Measurements from ENCODE around the gene TERB1.
A peak's percentile ranks its signal among the peaks of the same experiment; 100 is the strongest.

TERB1 gene

GRCh38 chr16:66846831-66847230 lies 45.4 kb upstream of the TERB1 start:
- Histone ChIP-seq H3K4me1 (ENCODE audit: control extremely low read depth in 1 of 4, control insufficient read depth in 4 of 4, insufficient read depth in 4 of 4, low read length in 3 of 4) (peaks cover 0 to 14% (median 11%) of the 10 kb centered on the region in 4 experiments), H3K36me3 (ENCODE audit: control insufficient read depth in 4 of 4, insufficient read depth in 4 of 4, low read length in 3 of 4) (no peaks in the 10 kb centered on the region), H3K27me3 (replicated peaks in 2 of 5; ENCODE audit: control insufficient read depth in 4 of 5, insufficient read depth in 5 of 5, low read length in 4 of 5) (peaks cover 0 to 43% (median 25%) of the 10 kb centered on the region in 5 experiments), H3K4me3 (ENCODE audit: control insufficient read depth in 1 of 7, extremely low read depth in 1 of 7, insufficient read depth in 4 of 7, low read depth in 2 of 7, low read length in 6 of 7) (no peak overlapping the region), H3K9me3 (ENCODE audit: control extremely low read depth in 1 of 5, control insufficient read depth in 4 of 5, insufficient read depth in 2 of 5, low read depth in 1 of 5, low read length in 4 of 5) (no peaks in the 10 kb centered on the region), H3K27ac (ENCODE audit: insufficient read depth in 1 of 2, low read depth in 1 of 2, low read length in 2 of 2, poor library complexity in 1 of 2, severe bottlenecking in 2 of 2) (no peak overlapping the region)
- ChIA-PET POLR2A (interaction anchor here (0.6 kb wide), 2 partner anchors 606 to 934 kb away, joined by 3 read pairs; no protein-coding TSS in a partner anchor), CTCF (interaction anchor here (1.7 to 10.4 kb wide), 4 partner anchors 14 to 20 kb away, joined by 5 to 67 read pairs (median 8); partner anchors contain the start of gene NAE1)
- WGBS (ENCODE audit: insufficient coverage): 98% methylated on average over 4 of the region's 6 CpGs
- no peak for DNase-seq

GRCh38 chr16:66846266-66846665 lies 44.9 kb upstream of the TERB1 start:
- WGBS (ENCODE audit: insufficient coverage): 100% methylated on average over 1 of the region's 1 CpG
- Histone ChIP-seq H3K4me1 (ENCODE audit: control extremely low read depth in 1 of 4, control insufficient read depth in 4 of 4, insufficient read depth in 4 of 4, low read length in 3 of 4) (peaks cover 0 to 14% (median 11%) of the 10 kb centered on the region in 4 experiments), H3K27ac (ENCODE audit: insufficient read depth in 1 of 2, low read depth in 1 of 2, low read length in 2 of 2, poor library complexity in 1 of 2, severe bottlenecking in 2 of 2) (no peak overlapping the region), H3K4me3 (ENCODE audit: control insufficient read depth in 1 of 7, extremely low read depth in 1 of 7, insufficient read depth in 4 of 7, low read depth in 2 of 7, low read length in 6 of 7) (no peak overlapping the region), H3K27me3 (replicated peaks in 2 of 5; ENCODE audit: control insufficient read depth in 4 of 5, insufficient read depth in 5 of 5, low read length in 4 of 5) (peaks cover 0 to 43% (median 26%) of the 10 kb centered on the region in 5 experiments), H3K36me3 (ENCODE audit: control insufficient read depth in 4 of 4, insufficient read depth in 4 of 4, low read length in 3 of 4) (no peaks in the 10 kb centered on the region), H3K9me3 (ENCODE audit: control extremely low read depth in 1 of 5, control insufficient read depth in 4 of 5, insufficient read depth in 2 of 5, low read depth in 1 of 5, low read length in 4 of 5) (no peaks in the 10 kb centered on the region)
- CTCF ChIA-PET: interaction anchor here (1.7 to 10.4 kb wide), 4 partner anchors 14 to 21 kb away, joined by 5 to 67 read pairs (median 8); partner anchors contain the start of gene NAE1
- no peak for DNase-seq
- POLR2A ChIA-PET: interaction anchor here (0.6 kb wide), 2 partner anchors 606 to 934 kb away, joined by 3 read pairs; no protein-coding TSS in a partner anchor

GRCh38 chr16:66845791-66846221 lies 44.4 kb upstream of the TERB1 start:
- Histone ChIP-seq H3K27me3 (replicated peaks in 2 of 5; ENCODE audit: control insufficient read depth in 4 of 5, insufficient read depth in 5 of 5, low read length in 4 of 5) (peaks cover 0 to 43% (median 26%) of the 10 kb centered on the region in 5 experiments), H3K4me1 (ENCODE audit: control extremely low read depth in 1 of 4, control insufficient read depth in 4 of 4, insufficient read depth in 4 of 4, low read length in 3 of 4) (peaks cover 0 to 14% (median 11%) of the 10 kb centered on the region in 4 experiments), H3K27ac (ENCODE audit: insufficient read depth in 1 of 2, low read depth in 1 of 2, low read length in 2 of 2, poor library complexity in 1 of 2, severe bottlenecking in 2 of 2) (no peak overlapping the region), H3K36me3 (ENCODE audit: control insufficient read depth in 4 of 4, insufficient read depth in 4 of 4, low read length in 3 of 4) (no peaks in the 10 kb centered on the region), H3K4me3 (ENCODE audit: control insufficient read depth in 1 of 7, extremely low read depth in 1 of 7, insufficient read depth in 4 of 7, low read depth in 2 of 7, low read length in 6 of 7) (no peak overlapping the region), H3K9me3 (ENCODE audit: control extremely low read depth in 1 of 5, control insufficient read depth in 4 of 5, insufficient read depth in 2 of 5, low read depth in 1 of 5, low read length in 4 of 5) (no peaks in the 10 kb centered on the region)
- POLR2A ChIA-PET: no interaction called here
- DNase-seq: no peak
- 82% methylated on average over 6 of the region's 9 CpGs for WGBS (ENCODE audit: insufficient coverage)
- CTCF ChIA-PET: interaction anchor here (0.6 to 10.4 kb wide), 6 partner anchors 13 to 25 kb away, joined by 5 to 67 read pairs (median 8); partner anchors contain the start of gene NAE1

- DNase-seq: no peak
- Histone ChIP-seq H3K9me3 (ENCODE audit: control extremely low read depth in 1 of 5, control insufficient read depth in 4 of 5, insufficient read depth in 2 of 5, low read depth in 1 of 5, low read length in 4 of 5) (no peaks in the 10 kb centered on the region), H3K27ac (ENCODE audit: insufficient read depth in 1 of 2, low read depth in 1 of 2, low read length in 2 of 2, poor library complexity in 1 of 2, severe bottlenecking in 2 of 2) (no peak overlapping the region), H3K4me1 (ENCODE audit: control extremely low read depth in 1 of 4, control insufficient read depth in 4 of 4, insufficient read depth in 4 of 4, low read length in 3 of 4) (peaks cover 0 to 14% (median 11%) of the 10 kb centered on the region in 4 experiments), H3K27me3 (replicated peaks in 2 of 5; ENCODE audit: control insufficient read depth in 4 of 5, insufficient read depth in 5 of 5, low read length in 4 of 5) (peaks cover 0 to 43% (median 26%) of the 10 kb centered on the region in 5 experiments), H3K36me3 (ENCODE audit: control insufficient read depth in 4 of 4, insufficient read depth in 4 of 4, low read length in 3 of 4) (no peaks in the 10 kb centered on the region), H3K4me3 (ENCODE audit: control insufficient read depth in 1 of 7, extremely low read depth in 1 of 7, insufficient read depth in 4 of 7, low read depth in 2 of 7, low read length in 6 of 7) (peak overlapping the region in 6 of 7 experiments; percentile 36 to 71 (median 54))
- ChIA-PET CTCF (interaction anchor here (0.7 to 10.4 kb wide), 3 partner anchors 13 to 28 kb away, joined by 3 to 67 read pairs (median 31); partner anchors contain the start of gene NAE1), POLR2A (interaction anchor here (0.6 kb wide), 1 partner anchor 10 kb away, joined by 3 read pairs; no protein-coding TSS in a partner anchor)
- WGBS (ENCODE audit: insufficient coverage): 0% methylated on average over 1 of the region's 10 CpGs
Measured at GRCh38 chr16:66845080-66845410, 43.7 kb upstream of the TERB1 start.

GRCh38 chr16:66844342-66845079 lies 43.1 kb upstream of the TERB1 start, which contains the start of gene CA7:
CA7 (plus strand) TSS chr16:66844414; CDS start chr16:66844488, 74 bp downstream.
- H3K4me3 ChIP-seq (ENCODE audit: control insufficient read depth in 1 of 7, extremely low read depth in 1 of 7, insufficient read depth in 4 of 7, low read depth in 2 of 7, low read length in 6 of 7): peak within 1 kb of the TSS in 6 of 7 experiments; percentile 36 to 71 (median 54)
- H3K9me3 ChIP-seq (ENCODE audit: control extremely low read depth in 1 of 5, control insufficient read depth in 4 of 5, insufficient read depth in 2 of 5, low read depth in 1 of 5, low read length in 4 of 5): no peaks in the 10 kb centered on the region
- DNase-seq: peak in 1 of 3 donors; percentile 44
- H3K4me1 ChIP-seq (ENCODE audit: control extremely low read depth in 1 of 4, control insufficient read depth in 4 of 4, insufficient read depth in 4 of 4, low read length in 3 of 4): peaks cover 0 to 14% (median 11%) of the 10 kb centered on the region in 4 experiments
- H3K27ac ChIP-seq (ENCODE audit: insufficient read depth in 1 of 2, low read depth in 1 of 2, low read length in 2 of 2, poor library complexity in 1 of 2, severe bottlenecking in 2 of 2): no peak within 1 kb of the TSS
- ChIA-PET CTCF (interaction anchor here (0.7 to 10.4 kb wide), 5 partner anchors 10 to 29 kb away, joined by 3 to 67 read pairs (median 5); partner anchors contain the start of gene NAE1), POLR2A (interaction anchor here (0.6 to 0.8 kb wide), 2 partner anchors 10 to 14 kb away, joined by 3 read pairs; partner anchors contain the start of gene NAE1)
- no peaks in the 10 kb centered on the region for H3K36me3 ChIP-seq (ENCODE audit: control insufficient read depth in 4 of 4, insufficient read depth in 4 of 4, low read length in 3 of 4)
- under 1% methylated on average over 46 of the region's 79 CpGs for WGBS (ENCODE audit: insufficient coverage)
- H3K27me3 ChIP-seq (replicated peaks in 2 of 5; ENCODE audit: control insufficient read depth in 4 of 5, insufficient read depth in 5 of 5, low read length in 4 of 5): peaks cover 0 to 43% (median 26%) of the 10 kb centered on the region in 5 experiments

GRCh38 chr16:66844009-66844341 lies 42.6 kb upstream of the TERB1 start:
- ChIA-PET CTCF (interaction anchor here (0.9 to 10.4 kb wide), 5 partner anchors 9 to 29 kb away, joined by 3 to 67 read pairs (median 5); partner anchors contain the start of gene NAE1), POLR2A (interaction anchor here (0.6 to 0.8 kb wide), 2 partner anchors 13 to 46 kb away, joined by 3 to 4 read pairs; partner anchors contain the start of gene NAE1)
- WGBS (ENCODE audit: insufficient coverage): 27% methylated on average over 3 of the region's 14 CpGs
- DNase-seq: no peak
- Histone ChIP-seq H3K9me3 (ENCODE audit: control extremely low read depth in 1 of 5, control insufficient read depth in 4 of 5, insufficient read depth in 2 of 5, low read depth in 1 of 5, low read length in 4 of 5) (no peaks in the 10 kb centered on the region), H3K27ac (ENCODE audit: insufficient read depth in 1 of 2, low read depth in 1 of 2, low read length in 2 of 2, poor library complexity in 1 of 2, severe bottlenecking in 2 of 2) (no peak overlapping the region), H3K4me3 (ENCODE audit: control insufficient read depth in 1 of 7, extremely low read depth in 1 of 7, insufficient read depth in 4 of 7, low read depth in 2 of 7, low read length in 6 of 7) (peak overlapping the region in 3 of 7 experiments; percentile 50 to 65 (median 57)), H3K4me1 (ENCODE audit: control extremely low read depth in 1 of 4, control insufficient read depth in 4 of 4, insufficient read depth in 4 of 4, low read length in 3 of 4) (peaks cover 0 to 14% (median 11%) of the 10 kb centered on the region in 4 experiments), H3K27me3 (replicated peaks in 2 of 5; ENCODE audit: control insufficient read depth in 4 of 5, insufficient read depth in 5 of 5, low read length in 4 of 5) (peaks cover 0 to 43% (median 26%) of the 10 kb centered on the region in 5 experiments), H3K36me3 (ENCODE audit: control insufficient read depth in 4 of 4, insufficient read depth in 4 of 4, low read length in 3 of 4) (no peaks in the 10 kb centered on the region)
